CD4-positive, alpha-beta T cell treated with Interleukin-4 for 1 hour (primary cell): ENCODE data around the gene UNK.
"Not testable (repeated sequence)": the region's sequence is repeated elsewhere in the genome, so short reads cannot be mapped to it uniquely, and the experiment has no call there.

Experiments used
- DNase-seq, 2 donors: peaks; one replicate each; pipeline ENCODE4 v3.0.0-alpha.2; 2020 to 2022

UNK gene

DNA sequence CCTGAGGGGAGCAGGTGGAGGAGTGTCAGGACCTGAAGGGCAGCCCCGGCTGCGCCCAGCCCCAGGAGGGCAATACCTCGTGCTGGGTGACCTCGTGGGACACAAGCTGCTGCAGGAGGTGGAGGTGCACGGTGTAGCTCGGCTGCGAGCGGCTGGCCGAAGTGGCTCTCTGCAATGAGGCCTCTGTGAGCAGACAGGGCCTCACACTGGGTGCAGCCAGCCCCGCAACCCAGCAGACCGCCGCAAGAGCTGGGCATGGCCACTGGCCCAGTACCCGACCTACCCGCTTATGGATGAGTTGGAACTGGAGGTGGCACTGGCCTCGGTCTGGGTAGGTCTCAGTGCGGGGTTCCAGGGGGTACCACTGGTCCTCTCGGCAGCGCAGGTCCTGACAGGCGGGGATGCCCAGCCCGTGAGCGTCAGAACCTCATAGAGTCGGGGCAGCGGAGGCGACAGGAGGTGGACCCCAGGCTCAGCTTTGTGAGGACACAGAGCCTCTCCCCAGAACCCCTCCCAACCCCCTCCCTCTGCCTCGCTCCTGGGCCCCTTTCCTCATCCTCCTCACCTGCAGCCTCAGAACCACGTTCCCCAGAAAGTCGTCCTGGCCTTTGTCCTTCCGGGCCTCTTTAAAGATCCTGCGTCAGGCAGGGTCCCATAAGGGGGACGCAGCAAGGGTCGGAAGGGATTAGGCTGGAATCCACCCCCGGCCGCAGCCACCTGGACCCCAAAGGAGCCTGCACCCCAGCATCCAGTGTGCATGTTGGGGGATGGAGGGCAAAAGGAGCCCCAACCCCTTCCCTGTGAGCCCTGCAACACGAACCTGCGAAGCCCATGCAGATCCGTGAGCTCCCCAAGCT lies 55.6 kb downstream of the UNK start:
- no peak for DNase-seq

DNA sequence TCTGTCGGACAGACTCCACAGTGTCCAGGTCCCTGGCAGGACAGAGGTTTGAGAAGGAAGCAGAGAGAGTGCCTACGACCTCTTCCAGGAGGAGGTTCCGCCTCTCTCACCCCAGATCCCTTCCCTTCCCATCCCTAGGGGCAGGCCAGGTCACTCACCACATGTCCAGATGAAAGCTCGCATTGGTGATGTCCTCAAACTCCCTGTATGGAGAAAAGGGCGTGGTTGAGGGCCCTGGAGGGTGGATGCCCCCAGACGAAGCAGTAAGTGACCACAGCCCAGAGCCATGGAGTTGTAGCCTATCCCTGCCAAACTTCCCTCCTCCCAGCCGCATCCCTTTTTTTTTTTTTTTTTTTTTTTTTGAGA lies 56.2 kb downstream of the UNK start:
- DNase-seq, result no peak

- DNase-seq, result no peak
These were observed 57.8 kb downstream of the UNK start for GRCh38 chr17:75842411-75842810.

GRCh38 chr17:75842963-75843576 lies 58.5 kb downstream of the UNK start:
- peak; percentile 21 to 36 for DNase-seq

DNA sequence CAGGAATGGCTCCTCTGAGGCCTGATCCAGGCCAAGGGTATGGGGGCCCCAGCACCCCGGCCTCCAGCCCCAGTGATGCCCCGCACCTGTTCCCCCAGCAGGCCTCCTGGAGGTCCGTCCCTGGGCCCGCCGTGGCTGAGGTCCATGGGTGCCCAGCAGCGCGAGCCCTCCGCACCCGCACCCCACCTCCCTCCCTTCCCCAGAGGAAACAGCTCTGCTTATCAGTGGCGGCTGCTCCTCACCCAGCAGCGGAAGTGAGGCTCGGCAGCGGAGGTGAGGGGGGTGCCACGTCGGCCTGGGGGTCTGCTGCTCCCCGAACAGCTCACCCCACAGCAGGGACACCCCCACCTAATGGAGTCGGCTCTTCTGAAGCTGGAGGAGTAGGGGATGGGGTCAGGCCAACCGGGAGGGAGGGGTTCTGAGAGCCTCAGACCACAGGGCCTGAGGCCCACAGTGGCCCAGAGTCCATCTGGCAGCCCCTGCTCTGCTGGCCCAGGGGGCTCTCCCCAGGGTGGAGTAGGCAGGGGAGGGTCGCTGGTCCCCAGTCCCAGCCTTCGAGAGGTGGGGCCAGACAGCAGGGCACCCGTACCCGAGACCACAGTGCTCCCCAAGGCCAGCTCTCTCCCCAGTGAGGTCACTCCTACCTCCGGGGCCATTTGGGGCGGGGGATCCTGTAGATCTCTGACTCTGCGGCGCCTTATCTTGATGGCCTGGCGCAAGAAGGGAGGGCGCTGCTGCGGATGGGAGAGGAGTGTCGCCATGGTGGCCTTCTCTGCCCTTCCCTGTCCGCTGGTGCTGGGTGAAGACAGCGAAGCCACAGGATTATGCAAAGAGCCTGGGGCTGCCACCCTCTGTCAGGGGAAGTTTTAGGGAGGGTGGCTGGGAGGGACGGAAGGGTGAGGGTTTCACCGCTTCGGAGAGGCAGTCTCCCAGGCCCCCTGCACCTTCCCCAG lies 59.2 kb downstream of the UNK start, which contains the start of gene UNC13D:
UNC13D (minus strand) TSS at position 828 of the 953 bp plus-strand sequence; CDS start at position 761, 67 bp downstream.
- DNase-seq, result peak; percentile 63 to 73

- peak in 1 of 2 donors; percentile 39 for DNase-seq
These were observed 60.0 kb downstream of the UNK start for GRCh38 chr17:75844530-75845057.

DNA sequence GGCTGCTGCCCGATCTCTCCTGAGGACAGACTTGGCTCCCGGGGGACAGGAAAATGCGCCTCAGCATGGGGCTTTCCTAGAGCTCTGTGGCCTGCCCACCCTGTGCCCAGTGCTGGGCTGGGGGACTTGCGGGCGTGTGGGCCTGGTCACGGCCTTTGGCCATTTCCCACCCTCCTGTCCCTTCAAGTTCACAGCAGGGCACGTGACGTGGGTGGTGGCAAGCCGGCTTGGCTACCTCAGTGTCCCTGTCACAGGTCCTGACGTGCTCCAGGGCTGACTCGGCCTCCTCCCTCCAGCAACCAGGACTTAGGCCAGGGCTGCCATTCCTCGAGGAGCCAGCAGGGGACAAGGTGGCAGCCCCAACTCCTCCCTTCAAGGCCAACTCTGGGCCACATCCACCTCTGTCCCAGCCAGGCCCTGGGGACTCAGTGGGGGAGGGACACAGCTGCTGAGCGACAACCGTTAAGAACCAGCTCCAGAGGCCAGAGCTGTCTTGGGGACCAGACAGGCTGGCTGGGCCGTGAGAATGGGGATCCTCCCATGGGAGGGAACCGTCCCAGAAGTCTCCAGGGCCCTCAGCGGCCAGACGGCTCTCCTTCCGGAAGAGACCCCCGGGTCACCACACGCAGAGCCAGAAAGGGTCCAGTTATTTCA lies 60.6 kb downstream of the UNK start:
- peak; percentile 65 to 81 for DNase-seq

GRCh38 chr17:75845933-75846691 lies 61.5 kb downstream of the UNK start:
- DNase-seq, result no peak

DNA sequence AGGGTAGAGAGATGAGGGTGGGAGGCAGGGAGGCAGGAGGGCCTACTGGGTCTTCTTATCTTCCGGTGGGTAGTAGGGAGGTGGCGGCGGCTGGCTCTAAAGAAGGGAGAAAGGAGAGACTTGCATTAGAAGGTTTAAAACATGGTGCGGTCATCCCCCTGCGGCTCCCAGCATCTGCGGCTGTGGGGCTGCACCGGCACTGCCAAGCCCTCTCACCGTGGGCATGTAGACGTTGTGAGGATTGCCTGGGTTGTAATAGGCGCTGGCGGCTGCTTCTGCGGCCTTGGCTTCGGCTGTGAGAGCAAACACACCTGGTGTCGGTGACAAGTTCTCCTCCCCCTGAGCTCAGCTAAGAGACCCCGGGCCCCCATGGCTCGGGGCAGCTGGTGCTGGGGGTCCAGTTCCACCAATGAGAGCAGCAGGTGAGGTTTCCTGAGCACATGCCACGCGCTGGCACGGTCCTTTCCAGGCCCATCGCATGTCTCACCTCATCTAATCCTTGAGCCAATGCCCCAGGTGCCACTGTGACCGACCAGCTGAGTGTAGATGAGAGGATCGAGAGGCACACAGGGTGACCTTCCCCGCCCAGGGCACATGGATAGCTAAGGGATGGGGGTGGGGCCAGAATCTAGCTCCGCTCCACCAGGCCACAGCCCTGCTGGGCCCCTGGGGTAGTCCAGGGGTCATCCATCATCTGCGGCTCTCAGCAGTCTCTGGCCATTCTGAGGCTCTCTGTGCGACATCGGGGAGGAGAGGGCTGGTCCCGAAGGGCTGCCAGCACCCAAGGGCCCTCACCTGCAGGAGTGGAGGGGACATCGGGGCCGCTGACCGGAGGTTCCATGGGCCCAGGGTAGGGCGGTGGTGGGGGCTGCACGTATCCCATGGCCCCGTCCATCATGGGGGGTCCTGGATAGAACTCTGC lies 62.3 kb downstream of the UNK start:
- DNase-seq, result no peak

DNA sequence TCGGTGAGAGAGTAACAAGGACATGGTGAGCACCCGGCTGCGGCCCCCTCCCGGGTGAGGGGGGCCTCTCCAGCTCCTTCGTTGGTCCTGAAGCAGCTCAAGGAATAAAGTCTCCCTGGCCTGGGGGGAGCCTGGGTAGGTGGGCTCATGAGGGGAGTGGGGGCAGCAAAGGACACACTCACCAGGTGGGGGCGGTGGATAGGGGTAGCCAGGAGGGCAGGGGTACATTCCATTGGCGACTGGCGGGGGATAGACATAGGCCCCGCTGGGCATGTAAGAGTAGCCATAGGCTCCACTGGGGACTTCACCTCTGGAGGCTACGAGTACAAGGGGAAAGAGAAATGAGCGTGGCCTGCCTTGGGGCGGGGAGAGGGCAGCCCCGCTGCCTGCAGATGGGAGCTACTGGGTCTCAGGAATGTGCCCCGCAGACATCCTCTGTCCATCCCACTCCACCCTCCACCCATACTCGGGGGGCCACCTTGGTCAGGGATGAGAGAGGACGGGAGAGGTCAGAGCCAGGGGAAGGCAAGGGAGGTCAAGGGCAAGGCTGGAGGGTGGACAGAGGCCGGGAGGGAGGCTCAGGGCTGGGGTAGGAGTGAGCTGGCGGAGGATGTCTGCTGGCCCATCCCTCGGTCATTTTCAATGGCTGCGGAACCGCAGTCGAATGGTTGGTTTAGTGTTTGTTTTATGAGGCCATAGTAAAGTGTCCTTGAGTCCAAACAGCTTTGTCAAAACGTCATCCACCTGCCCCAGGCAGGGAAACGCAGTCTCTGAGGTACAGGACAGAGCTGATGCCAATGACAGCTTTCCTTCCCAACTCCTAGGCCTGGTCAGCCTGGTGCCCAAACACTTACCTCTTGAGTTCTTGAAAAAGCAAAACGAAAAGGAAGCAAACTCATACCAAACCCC lies 63.3 kb downstream of the UNK start:
- no peak for DNase-seq

GRCh38 chr17:75848523-75849278 lies 64.1 kb downstream of the UNK start:
- peak; percentile 75 to 83 for DNase-seq

DNA sequence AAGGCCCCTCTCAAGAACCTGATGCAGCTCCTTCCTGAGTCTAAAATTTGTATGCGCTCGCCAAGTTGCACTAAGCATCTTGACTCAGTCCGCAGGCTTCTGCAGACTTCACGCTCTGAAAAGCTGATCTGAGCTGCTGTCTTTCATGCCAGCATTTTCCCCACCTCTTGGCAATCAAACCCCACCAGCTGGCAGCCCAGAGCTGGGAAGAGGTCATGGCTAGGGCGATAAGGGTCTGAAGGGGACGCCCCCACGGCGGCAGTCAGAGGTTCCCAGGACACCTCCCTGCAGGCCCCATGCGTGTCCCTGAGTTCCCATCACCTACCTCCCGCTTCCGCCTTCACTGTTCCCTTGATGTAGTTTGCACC lies 64.7 kb downstream of the UNK start:
- no peak for DNase-seq

GRCh38 chr17:75849724-75850123 lies 65.1 kb downstream of the UNK start:
- DNase-seq, result no peak

DNA sequence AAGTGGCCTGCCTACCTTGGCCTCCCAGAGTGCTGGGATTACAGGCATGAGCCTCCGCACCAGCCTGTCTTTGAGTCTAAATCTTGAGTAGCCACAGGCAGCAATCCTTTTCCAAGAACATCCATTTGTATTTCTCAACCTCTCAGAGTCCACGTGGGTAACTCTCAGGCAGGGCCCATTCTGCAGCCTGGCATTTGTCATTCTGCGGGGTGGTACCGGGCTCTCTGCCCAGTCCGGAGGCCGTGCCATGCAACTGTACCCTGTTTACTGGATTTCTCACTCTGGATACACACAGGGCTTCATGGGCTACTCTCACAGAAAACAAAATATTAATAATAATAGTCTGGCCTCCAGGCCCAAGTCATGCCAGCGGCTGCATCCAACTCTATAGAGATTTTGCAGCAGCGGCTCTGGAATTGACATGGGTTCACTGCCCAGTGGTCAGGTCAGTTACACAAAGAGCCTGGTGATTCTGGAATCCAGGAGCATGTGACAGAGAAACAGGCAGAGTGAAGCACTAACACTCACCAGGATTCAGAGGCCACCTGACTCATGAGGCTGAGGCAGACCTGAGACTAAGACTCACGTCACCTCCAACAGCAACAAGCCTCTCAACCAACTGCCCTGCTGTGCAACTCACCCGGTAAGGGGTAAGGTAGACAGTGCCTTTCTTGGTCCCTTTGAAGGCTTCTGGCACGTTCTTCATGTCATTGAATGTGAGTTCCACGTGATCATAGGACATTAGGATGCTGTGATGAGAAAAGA lies 66.5 kb downstream of the UNK start:
- no peak for DNase-seq

DNA sequence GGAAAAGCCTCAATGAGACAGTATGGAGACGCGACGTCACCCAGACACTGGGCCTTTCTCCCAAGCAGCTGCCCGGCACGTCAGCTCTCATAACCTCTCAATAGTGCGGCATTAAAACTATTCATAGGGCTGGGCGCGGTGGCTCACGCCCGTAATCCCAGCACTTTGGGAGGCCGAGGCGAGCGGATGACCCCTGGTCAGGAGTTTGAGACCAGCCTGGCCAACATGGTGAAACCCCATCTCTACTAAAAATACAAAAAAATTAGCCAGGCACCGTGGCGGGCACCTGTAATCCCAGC lies 67.0 kb downstream of the UNK start:
- DNase-seq, result not testable (repeated sequence)

- DNase-seq, result no peak
These were observed 68.8 kb downstream of the UNK start for GRCh38 chr17:75853433-75853832.

GRCh38 chr17:75854101-75854748 lies 69.6 kb downstream of the UNK start:
- no peak for DNase-seq
